GM12878 (cell line): ENCODE measurements around the gene R3HDM2. TPM values are rescaled to one million over a fixed set of nuclear protein-coding genes. Genes with fewer than 3 reads are reported as not detected.

Source experiments
- CBFB ChIP-seq: IDR thresholded peaks from 2 replicates; pipeline ENCODE4 v1.6.1; 2016; ENCODE audit warnings: antibody characterized with exemption, low read depth
- CHD4 ChIP-seq: fragments of 200-600 bp; sonication (generic); IDR thresholded peaks from 2 replicates; pipeline ENCODE4 v1.6.1; 2016; ENCODE audit warnings: mild to moderate bottlenecking
- CREB1 ChIP-seq: IDR thresholded peaks from 2 replicates; pipeline ENCODE4 v1.6.1; 2012; ENCODE audit warnings: low read depth, mild to moderate bottlenecking, inconsistent platforms
- DPF2 ChIP-seq: fragments of 450-650 bp; IDR thresholded peaks from 2 replicates; pipeline ENCODE4 v1.6.1; 2017; ENCODE audit warnings: mild to moderate bottlenecking
- ETV6 ChIP-seq, 2 experiments: fragments of 450-650 bp in 1 of 2; IDR thresholded peaks in 1 of 2; conservative IDR thresholded peaks in 1 of 2; 2 replicates each; pipeline ENCODE4 v1.6.1; 2014; ENCODE audit warnings: antibody characterized with exemption in 1 of 2, borderline replicate concordance in 1 of 2, low read depth in 1 of 2, mild to moderate bottlenecking in 1 of 2, moderate library complexity in 1 of 2
- EZH2 ChIP-seq: IDR thresholded peaks from 2 replicates; pipeline ENCODE4 v1.6.1; 2012; ENCODE audit warnings: low read depth, mild to moderate bottlenecking, control low read depth, inconsistent platforms, low read length, borderline replicate concordance; ENCODE audit not compliant: control insufficient read depth
- GATAD2B ChIP-seq: fragments of 450-650 bp; conservative IDR thresholded peaks from 2 replicates; pipeline ENCODE4 v1.6.1; 2017; ENCODE audit warnings: low read depth, mild to moderate bottlenecking, moderate library complexity
- IRF4 ChIP-seq: IDR thresholded peaks from 2 replicates; pipeline ENCODE4 v1.6.1; 2011; ENCODE audit warnings: low read depth, low read length
- MYC ChIP-seq: IDR thresholded peaks from 2 replicates; pipeline ENCODE4 v1.6.1; 2011; ENCODE audit warnings: mild to moderate bottlenecking, low read length, moderate library complexity, inconsistent platforms; ENCODE audit not compliant: insufficient read depth, insufficient replicate concordance, insufficient read length, severe bottlenecking
- PAX8 ChIP-seq: fragments of 450-650 bp; IDR thresholded peaks from 2 replicates; pipeline ENCODE4 v1.6.1; 2017; ENCODE audit warnings: mild to moderate bottlenecking, moderate library complexity
- RUNX3 ChIP-seq: IDR thresholded peaks from 2 replicates; pipeline ENCODE4 v1.6.1; 2012; ENCODE audit warnings: low read length, inconsistent platforms
- SIN3A ChIP-seq: IDR thresholded peaks from 2 replicates; pipeline ENCODE4 v1.6.1; 2012; ENCODE audit warnings: low read depth, low read length, improper control_type of control experiment
- SREBF2 ChIP-seq: IDR thresholded peaks from 2 replicates; pipeline ENCODE4 v1.6.1; 2012; ENCODE audit warnings: mild to moderate bottlenecking, low read length
- polyA plus RNA-seq, 11 experiments: library from polyadenylated mRNA; depleted of rRNA in 4 of 11; unstranded in 6 of 11; stranded (reverse) in 5 of 11; fragments of >200 nt; fragmentation: Nextera tagmentation in 4 of 11; fragmentation: Illumina TruSeq in 1 of 11; extraction: Ambion mirVana in 4 of 11; extraction: Trizol in 1 of 11; gene quantifications; 1 replicate in 1 of 11; 2 replicates in 10 of 11; pipeline versions ENCODE4 v1.2.1 to v1.2.3, GENCODE V29; 2011 to 2016; ENCODE audit warnings: inconsistent platforms in 2 of 11, missing spikeins in 2 of 11, low read depth in 1 of 11
- total RNA-seq, 4 experiments: library from RNA; depleted of rRNA in 3 of 4; stranded (reverse); fragments of >200 nt in 3 of 4; fragmentation: Illumina TruSeq in 1 of 4; extraction: Trizol in 1 of 4; gene quantifications; 2 replicates each; pipeline versions ENCODE4 v1.2.1 to v1.2.3, GENCODE V29; 2013 to 2021
- TF ChIP-seq, protein P1 (sequence below): IDR thresholded peaks from 2 replicates; pipeline ENCODE4 v1.6.1; 2011; ENCODE audit warnings: low read depth, mild to moderate bottlenecking, low read length, moderate library complexity, borderline replicate concordance; ENCODE audit errors: extremely low read depth
- TF ChIP-seq, protein P2 (sequence below): IDR thresholded peaks from 2 replicates; pipeline ENCODE4 v1.6.1; 2011; ENCODE audit warnings: low read depth, low read length, improper control_type of control experiment, borderline replicate concordance
- TF ChIP-seq, protein P3 (sequence below): IDR thresholded peaks from 2 replicates; pipeline ENCODE4 v1.6.1; 2011; ENCODE audit warnings: mild to moderate bottlenecking, low read depth, low read length, moderate library complexity; ENCODE audit not compliant: insufficient replicate concordance
- TF ChIP-seq, protein P4 (sequence below): IDR thresholded peaks from 2 replicates; pipeline ENCODE4 v1.6.1; 2012; ENCODE audit warnings: improper control_type of control experiment, low read depth, low read length; ENCODE audit not compliant: insufficient replicate concordance
- TF ChIP-seq, protein P5 (sequence below): fragments of 450-650 bp; IDR thresholded peaks from 2 replicates; pipeline ENCODE4 v1.6.1; 2016; ENCODE audit warnings: mild to moderate bottlenecking

Gene R3HDM2
- total and polyA plus RNA-seq, 10 of the 15 experiments (the other 5 are each of a cell fraction or from before 2014, with no cell fraction given) = 4.6 to 26.1 (median 11.2) TPM

DNA sequence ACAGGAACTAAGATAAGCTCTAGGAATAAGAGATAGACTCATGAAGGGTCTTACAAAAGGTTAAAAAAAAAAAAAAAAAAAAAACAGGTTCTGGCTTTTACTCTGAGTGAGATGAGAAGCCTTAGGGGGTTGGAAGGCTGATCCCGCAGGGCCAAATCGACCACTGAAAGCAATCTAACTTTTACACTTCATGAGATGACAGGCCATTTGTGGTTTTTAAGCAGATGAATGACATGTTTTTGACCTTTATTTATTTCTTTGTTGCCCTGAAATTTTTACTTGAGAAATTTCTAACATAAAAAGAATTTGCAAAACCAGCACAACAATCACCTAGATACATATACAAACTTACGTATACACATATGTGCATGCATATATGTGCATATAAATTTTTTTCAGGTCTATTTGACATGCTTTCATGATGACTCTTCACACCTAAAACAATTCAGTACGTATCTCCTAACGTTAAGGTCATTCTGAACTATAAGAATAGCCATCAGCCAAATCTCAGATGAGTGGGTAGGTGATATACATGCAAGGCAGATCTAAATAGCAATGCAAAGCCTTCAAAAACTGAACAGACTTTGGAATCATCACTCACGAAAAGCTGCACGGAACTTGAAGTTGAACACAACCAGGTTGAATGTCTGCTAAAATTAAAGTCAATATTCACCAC, 87.0 kb downstream of the R3HDM2 start (continued):
- TF ChIP-seq CREB1 (no peak), CBFB (peak; percentile 54; the same call in 1 of the 2 replicates), CHD4 (no peak), GATAD2B (no peak), ETV6 (conservative IDR thresholded peaks at IDR 0.05 in 1 of 2, IDR thresholded peaks at IDR 0.05 in 1 of 2; ENCODE audit: borderline replicate concordance in 1 of 2, low read depth in 1 of 2) (no peak), PAX8 (no peak), RUNX3 (peak; percentile 92), EZH2 (no peak), SREBF2 (no peak), DPF2 (0 out of 2 replicates have a peak, but pooled peaks have one; percentile 33), MYC (no peak), IRF4 (no peak), SIN3A (no peak)
- TF ChIP-seq, protein P1, sequence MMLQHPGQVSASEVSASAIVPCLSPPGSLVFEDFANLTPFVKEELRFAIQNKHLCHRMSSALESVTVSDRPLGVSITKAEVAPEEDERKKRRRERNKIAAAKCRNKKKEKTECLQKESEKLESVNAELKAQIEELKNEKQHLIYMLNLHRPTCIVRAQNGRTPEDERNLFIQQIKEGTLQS = no peak
- TF ChIP-seq, protein P2, sequence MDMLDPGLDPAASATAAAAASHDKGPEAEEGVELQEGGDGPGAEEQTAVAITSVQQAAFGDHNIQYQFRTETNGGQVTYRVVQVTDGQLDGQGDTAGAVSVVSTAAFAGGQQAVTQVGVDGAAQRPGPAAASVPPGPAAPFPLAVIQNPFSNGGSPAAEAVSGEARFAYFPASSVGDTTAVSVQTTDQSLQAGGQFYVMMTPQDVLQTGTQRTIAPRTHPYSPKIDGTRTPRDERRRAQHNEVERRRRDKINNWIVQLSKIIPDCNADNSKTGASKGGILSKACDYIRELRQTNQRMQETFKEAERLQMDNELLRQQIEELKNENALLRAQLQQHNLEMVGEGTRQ = no peak
- TF ChIP-seq, protein P3, sequence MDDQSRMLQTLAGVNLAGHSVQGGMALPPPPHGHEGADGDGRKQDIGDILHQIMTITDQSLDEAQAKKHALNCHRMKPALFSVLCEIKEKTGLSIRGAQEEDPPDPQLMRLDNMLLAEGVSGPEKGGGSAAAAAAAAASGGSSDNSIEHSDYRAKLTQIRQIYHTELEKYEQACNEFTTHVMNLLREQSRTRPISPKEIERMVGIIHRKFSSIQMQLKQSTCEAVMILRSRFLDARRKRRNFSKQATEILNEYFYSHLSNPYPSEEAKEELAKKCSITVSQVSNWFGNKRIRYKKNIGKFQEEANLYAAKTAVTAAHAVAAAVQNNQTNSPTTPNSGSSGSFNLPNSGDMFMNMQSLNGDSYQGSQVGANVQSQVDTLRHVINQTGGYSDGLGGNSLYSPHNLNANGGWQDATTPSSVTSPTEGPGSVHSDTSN = no peak
- TF ChIP-seq, protein P4, sequence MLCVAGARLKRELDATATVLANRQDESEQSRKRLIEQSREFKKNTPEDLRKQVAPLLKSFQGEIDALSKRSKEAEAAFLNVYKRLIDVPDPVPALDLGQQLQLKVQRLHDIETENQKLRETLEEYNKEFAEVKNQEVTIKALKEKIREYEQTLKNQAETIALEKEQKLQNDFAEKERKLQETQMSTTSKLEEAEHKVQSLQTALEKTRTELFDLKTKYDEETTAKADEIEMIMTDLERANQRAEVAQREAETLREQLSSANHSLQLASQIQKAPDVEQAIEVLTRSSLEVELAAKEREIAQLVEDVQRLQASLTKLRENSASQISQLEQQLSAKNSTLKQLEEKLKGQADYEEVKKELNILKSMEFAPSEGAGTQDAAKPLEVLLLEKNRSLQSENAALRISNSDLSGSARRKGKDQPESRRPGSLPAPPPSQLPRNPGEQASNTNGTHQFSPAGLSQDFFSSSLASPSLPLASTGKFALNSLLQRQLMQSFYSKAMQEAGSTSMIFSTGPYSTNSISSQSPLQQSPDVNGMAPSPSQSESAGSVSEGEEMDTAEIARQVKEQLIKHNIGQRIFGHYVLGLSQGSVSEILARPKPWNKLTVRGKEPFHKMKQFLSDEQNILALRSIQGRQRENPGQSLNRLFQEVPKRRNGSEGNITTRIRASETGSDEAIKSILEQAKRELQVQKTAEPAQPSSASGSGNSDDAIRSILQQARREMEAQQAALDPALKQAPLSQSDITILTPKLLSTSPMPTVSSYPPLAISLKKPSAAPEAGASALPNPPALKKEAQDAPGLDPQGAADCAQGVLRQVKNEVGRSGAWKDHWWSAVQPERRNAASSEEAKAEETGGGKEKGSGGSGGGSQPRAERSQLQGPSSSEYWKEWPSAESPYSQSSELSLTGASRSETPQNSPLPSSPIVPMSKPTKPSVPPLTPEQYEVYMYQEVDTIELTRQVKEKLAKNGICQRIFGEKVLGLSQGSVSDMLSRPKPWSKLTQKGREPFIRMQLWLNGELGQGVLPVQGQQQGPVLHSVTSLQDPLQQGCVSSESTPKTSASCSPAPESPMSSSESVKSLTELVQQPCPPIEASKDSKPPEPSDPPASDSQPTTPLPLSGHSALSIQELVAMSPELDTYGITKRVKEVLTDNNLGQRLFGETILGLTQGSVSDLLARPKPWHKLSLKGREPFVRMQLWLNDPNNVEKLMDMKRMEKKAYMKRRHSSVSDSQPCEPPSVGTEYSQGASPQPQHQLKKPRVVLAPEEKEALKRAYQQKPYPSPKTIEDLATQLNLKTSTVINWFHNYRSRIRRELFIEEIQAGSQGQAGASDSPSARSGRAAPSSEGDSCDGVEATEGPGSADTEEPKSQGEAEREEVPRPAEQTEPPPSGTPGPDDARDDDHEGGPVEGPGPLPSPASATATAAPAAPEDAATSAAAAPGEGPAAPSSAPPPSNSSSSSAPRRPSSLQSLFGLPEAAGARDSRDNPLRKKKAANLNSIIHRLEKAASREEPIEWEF = no peak
- TF ChIP-seq, protein P5, sequence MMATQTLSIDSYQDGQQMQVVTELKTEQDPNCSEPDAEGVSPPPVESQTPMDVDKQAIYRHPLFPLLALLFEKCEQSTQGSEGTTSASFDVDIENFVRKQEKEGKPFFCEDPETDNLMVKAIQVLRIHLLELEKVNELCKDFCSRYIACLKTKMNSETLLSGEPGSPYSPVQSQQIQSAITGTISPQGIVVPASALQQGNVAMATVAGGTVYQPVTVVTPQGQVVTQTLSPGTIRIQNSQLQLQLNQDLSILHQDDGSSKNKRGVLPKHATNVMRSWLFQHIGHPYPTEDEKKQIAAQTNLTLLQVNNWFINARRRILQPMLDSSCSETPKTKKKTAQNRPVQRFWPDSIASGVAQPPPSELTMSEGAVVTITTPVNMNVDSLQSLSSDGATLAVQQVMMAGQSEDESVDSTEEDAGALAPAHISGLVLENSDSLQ = peak; percentile 66
